Peyer's patch (tissue), 4 donors: ENCODE data around the gene L2HGDH. TPM values are rescaled to one million over a fixed set of nuclear protein-coding genes. Genes with fewer than 3 reads are reported as not detected.
A peak's percentile ranks its signal among the peaks of the same experiment; 100 is the strongest.

ENCODE experiments used
- DNase-seq, 3 donors: peaks; one replicate each; pipeline ENCODE4 v3.0.0-alpha.2; 2017 to 2019
- H3K27ac ChIP-seq, 4 donors: fragments of 200-600 bp; sonication (generic); one replicate each; pipeline ENCODE4 v1.5.1; 2016 to 2019
- H3K27me3 ChIP-seq, 2 donors: fragments of 200-600 bp; sonication (generic); one replicate each; pipeline ENCODE4 v1.5.1; 2019
- H3K36me3 ChIP-seq, 3 donors: fragments of 200-600 bp; sonication (generic); one replicate each; pipeline ENCODE4 v1.5.1; 2016 to 2019
- H3K4me1 ChIP-seq, 4 donors: fragments of 200-600 bp; sonication (generic); one replicate each; pipeline ENCODE4 v1.5.1; 2016 to 2019
- H3K4me3 ChIP-seq, 4 donors: fragments of 200-600 bp; sonication (generic); 1 replicate in 3 of 4; 2 replicates in 1 of 4; pipeline ENCODE4 v1.5.1; 2016 to 2019; ENCODE audit warnings: mild to moderate bottlenecking in 1 of 4
- H3K9me3 ChIP-seq, 4 donors: fragments of 200-600 bp; sonication (generic); one replicate each; pipeline ENCODE4 v1.5.1; 2016 to 2019; ENCODE audit warnings: mild to moderate bottlenecking in 1 of 4
- POLR2A ChIP-seq, 2 donors: fragments of 450-650 bp; IDR thresholded peaks; one replicate each; pipeline ENCODE4 v1.5.1; 2017; ENCODE audit warnings: antibody characterized with exemption in 2 of 2, mild to moderate bottlenecking in 2 of 2, moderate library complexity in 2 of 2
- total RNA-seq, 4 donors: library from RNA; depleted of rRNA; stranded (reverse); fragments of >200 nt; gene quantifications; one replicate each; pipeline ENCODE4 v1.1.0, GENCODE V29; 2016
- TF ChIP-seq, protein P1 (sequence below), 6 experiments: fragments of 450-650 bp in 4 of 6; fragments of 200-600 bp in 2 of 6; sonication (generic) in 1 of 6; IDR thresholded peaks; one replicate each; pipeline ENCODE4 v1.5.1; 2017 to 2019; ENCODE audit warnings: antibody characterized with exemption in 6 of 6, mild to moderate bottlenecking in 3 of 6, moderate library complexity in 1 of 6

L2HGDH gene
- 10 to 100 TPM in 1 of 4 donors, 1 to 10 TPM in 3; 4.6 to 29.7 (median 8.8) TPM for total RNA-seq

DNA sequence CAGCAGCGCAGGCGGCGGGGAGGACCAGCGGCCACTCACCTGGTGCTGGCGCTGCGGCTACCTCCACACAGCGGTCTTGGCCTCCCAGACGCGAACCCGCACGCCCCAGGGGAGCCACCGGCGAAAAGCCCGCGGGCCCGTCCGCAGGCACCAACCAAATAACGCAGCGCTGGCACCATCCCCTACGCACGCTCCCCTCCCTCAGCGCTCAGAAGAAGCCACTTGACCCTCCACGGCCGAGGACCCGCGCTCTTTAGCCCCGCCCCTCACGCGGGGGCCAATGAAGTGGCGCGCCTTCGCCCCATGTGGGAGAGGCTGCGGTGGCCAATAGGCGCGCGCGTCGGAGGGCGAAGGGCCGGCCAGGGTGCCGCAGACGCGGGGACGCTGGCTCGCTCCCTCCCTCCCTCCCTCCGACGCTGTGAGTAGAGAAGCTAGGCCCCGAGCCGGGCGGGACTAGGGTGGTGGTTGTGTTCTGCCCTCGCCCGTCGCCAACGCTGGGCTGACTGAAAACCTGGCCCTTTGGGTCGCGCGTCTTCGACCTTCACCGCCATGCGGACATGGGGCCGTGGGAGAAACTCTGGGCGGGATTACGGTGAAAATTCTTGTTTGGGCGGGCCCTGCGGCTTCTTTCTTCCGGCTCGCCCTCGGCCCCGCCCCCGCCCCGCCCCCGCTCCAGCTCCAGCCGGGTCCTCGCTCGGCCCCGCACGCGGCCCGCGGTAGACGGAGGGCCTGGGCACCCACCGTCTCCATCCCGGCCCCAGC, at the start of gene L2HGDH, which contains the start of gene DMAC2L:
Gene L2HGDH (minus strand): TSS at position 258 of the 762 bp plus-strand sequence. CDS start 79 bp downstream, at position 179.
Gene DMAC2L (plus strand): TSS at position 353 of the 762 bp plus-strand sequence. CDS start 9,164 bp downstream, outside the sequence.
- Histone ChIP-seq H3K27ac (peak within 1 kb of the TSS; percentile 88 to 96 (median 94)), H3K36me3 (peaks cover 0 to 5% (median 0%) of the 10 kb centered on the region in 3 donors), H3K4me1 (peaks cover 4 to 14% (median 7%) of the 10 kb centered on the region in 4 donors), H3K9me3 (no peaks in the 10 kb centered on the region), H3K4me3 (peak within 1 kb of the TSS; percentile 56 to 82 (median 74)), H3K27me3 (no peaks in the 10 kb centered on the region)
- peak; percentile 93 to 98 (median 97) for DNase-seq
- TF ChIP-seq, protein P1, sequence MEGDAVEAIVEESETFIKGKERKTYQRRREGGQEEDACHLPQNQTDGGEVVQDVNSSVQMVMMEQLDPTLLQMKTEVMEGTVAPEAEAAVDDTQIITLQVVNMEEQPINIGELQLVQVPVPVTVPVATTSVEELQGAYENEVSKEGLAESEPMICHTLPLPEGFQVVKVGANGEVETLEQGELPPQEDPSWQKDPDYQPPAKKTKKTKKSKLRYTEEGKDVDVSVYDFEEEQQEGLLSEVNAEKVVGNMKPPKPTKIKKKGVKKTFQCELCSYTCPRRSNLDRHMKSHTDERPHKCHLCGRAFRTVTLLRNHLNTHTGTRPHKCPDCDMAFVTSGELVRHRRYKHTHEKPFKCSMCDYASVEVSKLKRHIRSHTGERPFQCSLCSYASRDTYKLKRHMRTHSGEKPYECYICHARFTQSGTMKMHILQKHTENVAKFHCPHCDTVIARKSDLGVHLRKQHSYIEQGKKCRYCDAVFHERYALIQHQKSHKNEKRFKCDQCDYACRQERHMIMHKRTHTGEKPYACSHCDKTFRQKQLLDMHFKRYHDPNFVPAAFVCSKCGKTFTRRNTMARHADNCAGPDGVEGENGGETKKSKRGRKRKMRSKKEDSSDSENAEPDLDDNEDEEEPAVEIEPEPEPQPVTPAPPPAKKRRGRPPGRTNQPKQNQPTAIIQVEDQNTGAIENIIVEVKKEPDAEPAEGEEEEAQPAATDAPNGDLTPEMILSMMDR (IDR thresholded peaks at IDR 0.05) = peak in 1 of 6 experiments; percentile 32
- peak; percentile 79 to 81 for TF ChIP-seq POLR2A (IDR thresholded peaks at IDR 0.05)

DNA sequence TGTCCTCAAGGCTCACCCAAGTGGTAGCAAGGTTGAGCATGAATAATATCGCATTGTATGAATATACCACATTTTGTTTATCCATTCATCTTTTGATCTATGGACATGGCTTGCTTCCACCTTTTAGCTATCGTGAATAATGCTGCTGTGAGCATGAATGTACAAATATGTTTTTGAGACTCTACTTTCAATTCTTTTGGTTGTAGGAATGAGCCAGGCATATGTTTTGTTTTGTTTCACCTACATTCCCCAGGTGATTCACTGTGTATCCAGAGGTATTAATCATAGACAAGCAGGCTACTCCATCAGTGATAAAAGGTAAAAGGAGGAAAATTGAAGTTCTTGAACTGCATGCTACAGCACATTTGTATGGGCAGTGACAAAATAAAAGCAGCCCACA, 48.8 kb upstream of the L2HGDH start:
- no peak for TF ChIP-seq POLR2A (IDR thresholded peaks at IDR 0.05)
- TF ChIP-seq, protein P1 (IDR thresholded peaks at IDR 0.05) = no peak
- H3K9me3 ChIP-seq = no peaks in the 10 kb centered on the region
- H3K27ac ChIP-seq = no peak overlapping the region
- no peak for DNase-seq
- no peak overlapping the region for H3K4me3 ChIP-seq
- no peaks in the 10 kb centered on the region for H3K36me3 ChIP-seq
- peaks cover 0 to 20% (median 7%) of the 10 kb centered on the region in 4 donors for H3K4me1 ChIP-seq
- no peaks in the 10 kb centered on the region for H3K27me3 ChIP-seq

GRCh38 chr14:50360093-50360492, 48.1 kb upstream of the L2HGDH start:
- H3K27ac ChIP-seq = no peak overlapping the region
- no peak for DNase-seq
- H3K4me3 ChIP-seq = no peak overlapping the region
- H3K27me3 ChIP-seq = no peaks in the 10 kb centered on the region
- H3K4me1 ChIP-seq = peaks cover 0 to 13% (median 7%) of the 10 kb centered on the region in 4 donors
- H3K36me3 ChIP-seq = no peaks in the 10 kb centered on the region
- no peaks in the 10 kb centered on the region for H3K9me3 ChIP-seq
- TF ChIP-seq, protein P1 (IDR thresholded peaks at IDR 0.05) = no peak
- no peak for TF ChIP-seq POLR2A (IDR thresholded peaks at IDR 0.05)

- no peak overlapping the region for H3K27ac ChIP-seq
- H3K27me3 ChIP-seq = no peaks in the 10 kb centered on the region
- H3K36me3 ChIP-seq = no peaks in the 10 kb centered on the region
- TF ChIP-seq, protein P1 (IDR thresholded peaks at IDR 0.05) = no peak
- no peak for TF ChIP-seq POLR2A (IDR thresholded peaks at IDR 0.05)
- no peak overlapping the region for H3K4me3 ChIP-seq
- DNase-seq = no peak
- peaks cover 0 to 11% (median 7%) of the 10 kb centered on the region in 4 donors for H3K4me1 ChIP-seq
- H3K9me3 ChIP-seq = no peaks in the 10 kb centered on the region
Measured at GRCh38 chr14:50359631-50360030, 47.6 kb upstream of the L2HGDH start.

- DNase-seq = no peak
- no peaks in the 10 kb centered on the region for H3K9me3 ChIP-seq
- H3K4me3 ChIP-seq = no peak overlapping the region
- H3K36me3 ChIP-seq = no peaks in the 10 kb centered on the region
- H3K27me3 ChIP-seq = no peaks in the 10 kb centered on the region
- H3K4me1 ChIP-seq = no peaks in the 10 kb centered on the region
- TF ChIP-seq POLR2A (IDR thresholded peaks at IDR 0.05) = no peak
- TF ChIP-seq, protein P1 (IDR thresholded peaks at IDR 0.05) = no peak
- no peak overlapping the region for H3K27ac ChIP-seq
Measured at GRCh38 chr14:50357753-50358395, 45.8 kb upstream of the L2HGDH start.
